HPDE6-E6E7 (cell line): ENCODE measurements around the gene KCNK4.

Source experiments
- DNase-seq: peaks from one replicate; pipeline ENCODE4 v3.0.0; 2011; ENCODE audit warnings: missing footprints; ENCODE audit errors: extremely low spot score

The KCNK4 gene

DNA sequence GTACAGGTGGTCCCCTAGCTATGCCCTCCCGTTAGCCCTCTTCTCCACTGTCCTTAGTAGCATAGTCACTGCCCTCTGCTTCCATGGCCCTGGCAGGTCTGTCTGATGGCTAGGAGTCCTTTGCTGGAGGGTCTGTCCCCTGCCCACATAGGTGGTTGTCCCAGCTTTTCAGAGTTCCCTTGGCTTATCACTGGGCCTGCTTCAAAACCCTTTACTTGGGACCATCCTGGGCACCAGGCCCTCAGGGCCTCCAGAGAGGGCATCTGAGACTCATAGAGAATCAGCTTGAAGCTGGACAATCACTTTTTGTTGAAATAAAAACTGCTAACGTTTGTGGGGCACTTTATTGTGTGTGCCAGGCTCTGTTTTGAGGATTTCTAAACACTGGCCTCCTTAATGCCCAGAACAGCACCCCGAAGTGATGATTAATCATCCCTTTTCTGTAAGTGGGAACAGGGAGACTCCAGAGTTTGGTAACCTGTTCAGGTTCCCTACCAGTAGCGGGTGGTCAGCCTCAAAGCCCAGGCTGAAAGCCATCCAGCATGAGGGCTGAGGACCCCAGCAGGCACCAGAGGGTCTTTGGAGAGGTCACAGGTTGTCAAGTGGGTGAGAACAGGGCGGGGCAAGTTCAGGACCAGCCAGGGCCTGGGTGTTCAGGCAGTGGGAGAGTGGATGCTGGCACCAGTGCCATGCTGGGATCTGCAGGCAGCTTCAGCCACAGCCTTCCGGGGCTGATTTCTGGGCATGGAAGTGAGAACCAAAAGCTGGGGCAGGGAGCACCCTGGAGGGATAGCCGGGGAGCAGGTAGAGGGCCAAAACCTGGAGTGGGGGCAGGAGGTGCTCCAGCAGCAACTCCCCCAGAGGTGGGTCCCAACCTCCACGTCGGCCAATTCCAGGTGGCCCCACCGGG is 495 bp upstream of the KCNK4 start:
- DNase-seq = no peak

DNA sequence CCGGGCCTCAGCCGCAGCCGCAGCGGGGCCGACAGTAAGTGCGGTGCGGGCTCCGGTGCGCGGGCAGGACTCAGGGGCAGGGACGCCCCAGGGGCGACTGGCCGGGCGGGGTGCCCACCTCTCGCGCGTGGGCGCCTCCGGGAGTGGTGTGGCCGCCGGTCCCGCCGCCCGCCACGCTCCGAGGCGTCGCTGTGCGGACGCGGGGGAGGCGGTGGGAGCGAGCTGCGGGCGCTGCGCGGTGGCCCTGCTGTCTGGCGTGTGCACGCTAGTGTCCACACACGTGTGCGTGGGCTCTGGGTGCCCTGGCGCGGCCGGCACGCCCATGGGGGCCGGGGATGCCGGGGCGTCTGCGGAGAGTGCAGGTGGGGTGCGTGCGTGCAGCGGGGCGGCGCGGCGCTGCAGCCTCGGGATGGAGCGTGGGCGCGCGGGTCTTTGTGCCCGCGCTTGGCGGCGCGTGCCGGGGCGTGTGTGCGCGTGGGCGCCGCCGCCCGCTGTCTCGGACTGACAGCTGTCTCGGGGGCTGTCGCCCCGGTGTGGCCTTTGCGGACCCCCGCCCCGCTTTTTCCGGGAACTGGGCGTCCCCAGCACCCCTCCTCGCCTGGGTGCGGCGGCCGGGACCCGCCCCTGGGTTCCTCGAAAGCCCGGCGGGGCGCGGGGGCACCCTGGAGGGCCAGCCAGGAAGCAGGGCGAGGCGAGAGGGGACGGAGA is 804 bp downstream of the KCNK4 start:
- no peak for DNase-seq

DNA sequence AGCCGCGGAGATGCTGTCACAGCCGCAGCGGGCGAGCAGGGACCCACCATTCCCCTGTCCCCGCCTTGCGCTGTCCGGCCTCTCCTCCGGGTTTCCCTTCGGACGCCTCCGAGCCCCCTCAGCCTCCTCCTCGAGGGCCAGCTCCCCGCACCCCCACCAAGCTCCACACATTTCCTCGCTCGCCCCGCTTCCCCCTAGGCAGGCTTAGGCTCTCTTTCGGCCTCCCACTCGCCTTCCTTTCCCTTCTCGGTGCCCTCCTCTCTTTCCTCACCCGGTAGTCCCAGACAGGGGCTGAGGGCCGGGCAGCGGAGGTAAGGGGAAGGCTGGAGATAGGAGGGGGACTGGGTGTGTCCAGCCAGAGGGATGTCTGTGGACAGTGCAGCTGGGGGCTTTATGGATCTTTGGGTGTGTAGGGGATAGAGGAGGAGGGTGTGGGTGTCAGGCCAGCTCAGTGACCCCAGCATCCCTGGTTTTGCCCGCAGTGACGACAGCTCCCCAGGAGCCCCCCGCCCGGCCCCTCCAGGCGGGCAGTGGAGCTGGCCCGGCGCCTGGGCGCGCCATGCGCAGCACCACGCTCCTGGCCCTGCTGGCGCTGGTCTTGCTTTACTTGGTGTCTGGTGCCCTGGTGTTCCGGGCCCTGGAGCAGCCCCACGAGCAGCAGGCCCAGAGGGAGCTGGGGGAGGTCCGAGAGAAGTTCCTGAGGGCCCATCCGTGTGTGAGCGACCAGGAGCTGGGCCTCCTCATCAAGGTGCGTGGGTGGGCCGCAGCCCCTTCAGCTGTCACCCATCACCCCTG is 1.6 kb downstream of the KCNK4 start:
- DNase-seq = no peak

DNA sequence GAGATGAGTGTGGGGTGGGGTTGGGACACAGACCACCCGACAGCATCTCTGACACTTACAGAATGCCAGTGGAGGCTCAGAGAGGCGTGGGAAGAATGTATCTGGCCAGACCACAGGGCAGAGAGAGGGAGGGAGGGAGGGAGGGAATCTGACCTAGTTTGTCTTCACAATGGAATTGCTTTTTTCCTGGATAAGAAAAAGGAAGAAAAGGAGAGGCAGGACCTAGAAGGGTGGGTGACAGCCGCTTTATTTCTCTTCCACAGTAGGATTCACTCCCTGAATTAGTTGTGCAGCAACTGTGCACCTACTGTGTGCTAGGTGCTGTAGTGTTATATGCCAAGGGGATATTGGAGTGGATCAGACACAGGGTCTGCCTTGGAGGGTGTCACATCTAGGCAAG is 3.7 kb downstream of the KCNK4 start:
- no peak for DNase-seq

DNA sequence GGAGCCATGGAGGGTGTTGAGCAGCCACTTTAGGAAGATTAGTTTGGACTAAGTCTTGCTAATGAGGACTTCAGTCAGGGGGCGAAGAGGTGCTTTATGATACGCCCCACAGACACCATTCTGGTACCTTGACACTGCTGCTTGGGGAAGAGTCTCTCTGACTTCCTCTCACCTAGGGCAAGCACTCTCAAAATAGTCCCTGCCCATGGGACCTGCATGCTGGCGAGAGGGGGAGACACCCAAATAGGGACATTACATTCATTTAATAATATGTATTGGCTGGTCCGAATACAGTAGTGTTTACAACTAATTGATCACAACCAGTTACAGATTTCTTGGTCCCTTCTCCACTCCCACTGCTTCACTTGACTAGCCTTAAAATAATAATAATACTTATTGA is 4.7 kb downstream of the KCNK4 start:
- DNase-seq = no peak

DNA sequence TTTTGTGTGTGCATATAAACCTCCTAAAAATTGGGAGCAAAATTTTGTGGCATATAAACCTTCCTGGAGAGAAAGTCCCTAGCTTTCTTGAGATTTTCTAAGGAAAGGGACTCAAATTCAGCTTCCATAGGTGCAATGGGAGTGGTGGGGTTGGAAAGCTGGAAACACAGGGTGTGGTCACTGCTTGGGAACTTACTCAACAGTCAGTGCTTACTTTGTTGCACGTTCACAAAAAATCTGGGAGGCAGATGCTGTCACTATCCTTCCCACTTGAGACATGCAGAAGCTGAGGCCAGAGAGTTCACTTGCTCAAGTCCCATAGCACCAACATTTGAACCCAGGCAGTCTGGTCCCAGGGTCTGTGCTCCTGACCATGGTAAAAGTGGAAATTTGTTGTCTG is 5.1 kb downstream of the KCNK4 start:
- no peak for DNase-seq

DNA sequence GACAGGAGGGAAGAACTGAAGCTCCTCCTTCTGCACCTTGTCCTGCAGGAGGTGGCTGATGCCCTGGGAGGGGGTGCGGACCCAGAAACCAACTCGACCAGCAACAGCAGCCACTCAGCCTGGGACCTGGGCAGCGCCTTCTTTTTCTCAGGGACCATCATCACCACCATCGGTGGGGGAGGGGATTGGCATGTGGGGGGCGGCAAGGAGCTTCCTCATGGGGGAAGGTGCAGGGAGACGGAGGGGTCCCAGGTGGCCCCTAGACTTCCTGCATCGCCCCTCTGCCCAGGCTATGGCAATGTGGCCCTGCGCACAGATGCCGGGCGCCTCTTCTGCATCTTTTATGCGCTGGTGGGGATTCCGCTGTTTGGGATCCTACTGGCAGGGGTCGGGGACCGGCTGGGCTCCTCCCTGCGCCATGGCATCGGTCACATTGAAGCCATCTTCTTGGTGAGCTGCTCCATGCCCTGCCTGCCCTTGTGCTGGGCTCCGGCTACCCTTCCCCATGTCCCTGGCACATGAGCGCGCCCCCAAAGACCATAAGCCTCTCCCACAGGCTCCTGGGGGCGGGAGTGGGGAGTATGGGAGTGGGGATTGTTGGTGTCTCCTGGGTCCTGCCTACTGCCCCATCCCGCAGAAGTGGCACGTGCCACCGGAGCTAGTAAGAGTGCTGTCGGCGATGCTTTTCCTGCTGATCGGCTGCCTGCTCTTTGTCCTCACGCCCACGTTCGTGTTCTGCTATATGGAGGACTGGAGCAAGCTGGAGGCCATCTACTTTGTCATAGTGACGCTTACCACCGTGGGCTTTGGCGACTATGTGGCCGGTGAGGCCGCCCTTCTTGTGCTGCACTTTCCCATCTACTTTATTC is 6.0 kb downstream of the KCNK4 start:
- no peak for DNase-seq

DNA sequence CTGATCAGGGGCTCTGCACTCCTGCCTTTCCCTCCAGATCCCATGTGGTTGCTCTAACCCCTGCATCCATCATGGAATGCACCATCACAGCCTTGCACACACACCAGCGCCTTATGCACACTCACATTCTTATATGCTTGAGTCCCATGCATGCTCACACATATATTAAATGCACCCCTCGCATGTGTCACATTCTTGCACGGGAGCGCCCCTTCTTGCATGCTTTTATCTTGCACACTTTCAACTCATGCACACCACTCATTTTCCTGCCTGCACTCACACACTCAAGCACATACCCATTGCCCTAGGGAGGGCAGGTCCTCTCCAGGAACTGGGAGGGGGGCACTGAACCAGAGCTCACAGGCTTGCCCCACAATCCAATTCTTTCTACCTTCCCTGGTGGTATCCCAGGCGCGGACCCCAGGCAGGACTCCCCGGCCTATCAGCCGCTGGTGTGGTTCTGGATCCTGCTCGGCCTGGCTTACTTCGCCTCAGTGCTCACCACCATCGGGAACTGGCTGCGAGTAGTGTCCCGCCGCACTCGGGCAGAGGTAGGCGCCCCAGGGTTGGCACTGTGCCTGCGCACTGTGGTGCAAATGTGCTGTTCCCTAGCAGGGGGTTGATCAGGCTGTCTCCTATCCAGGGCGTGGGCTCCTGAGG is 6.7 kb downstream of the KCNK4 start:
- DNase-seq = no peak

DNA sequence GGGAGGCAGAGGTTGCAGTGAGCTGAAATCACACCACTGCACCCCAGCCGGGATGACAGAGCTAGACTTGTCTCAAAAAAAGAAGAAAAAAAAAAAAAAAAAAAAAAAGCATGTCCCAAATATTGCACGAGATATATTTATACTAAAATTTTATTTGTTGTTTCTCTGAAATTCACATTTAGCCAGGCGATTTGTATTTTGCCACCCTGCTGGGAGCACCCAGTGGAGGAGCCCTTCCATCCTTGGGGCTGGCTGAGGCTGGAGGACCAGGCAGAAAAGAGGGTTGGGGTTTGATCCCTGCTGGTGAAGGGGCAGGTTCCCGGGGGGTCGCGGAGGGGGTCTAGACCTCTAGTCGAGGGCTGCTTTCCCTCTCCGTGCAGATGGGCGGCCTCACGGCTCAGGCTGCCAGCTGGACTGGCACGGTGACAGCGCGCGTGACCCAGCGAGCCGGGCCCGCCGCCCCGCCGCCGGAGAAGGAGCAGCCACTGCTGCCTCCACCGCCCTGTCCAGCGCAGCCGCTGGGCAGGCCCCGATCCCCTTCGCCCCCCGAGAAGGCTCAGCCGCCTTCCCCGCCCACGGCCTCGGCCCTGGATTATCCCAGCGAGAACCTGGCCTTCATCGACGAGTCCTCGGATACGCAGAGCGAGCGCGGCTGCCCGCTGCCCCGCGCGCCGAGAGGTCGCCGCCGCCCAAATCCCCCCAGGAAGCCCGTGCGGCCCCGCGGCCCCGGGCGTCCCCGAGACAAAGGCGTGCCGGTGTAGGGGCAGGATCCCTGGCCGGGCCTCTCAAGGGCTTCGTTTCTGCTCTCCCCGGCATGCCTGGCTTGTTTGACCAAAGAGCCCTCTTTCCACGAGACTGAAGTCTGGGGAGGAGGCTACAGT is 8.1 kb downstream of the KCNK4 start:
- no peak for DNase-seq

DNA sequence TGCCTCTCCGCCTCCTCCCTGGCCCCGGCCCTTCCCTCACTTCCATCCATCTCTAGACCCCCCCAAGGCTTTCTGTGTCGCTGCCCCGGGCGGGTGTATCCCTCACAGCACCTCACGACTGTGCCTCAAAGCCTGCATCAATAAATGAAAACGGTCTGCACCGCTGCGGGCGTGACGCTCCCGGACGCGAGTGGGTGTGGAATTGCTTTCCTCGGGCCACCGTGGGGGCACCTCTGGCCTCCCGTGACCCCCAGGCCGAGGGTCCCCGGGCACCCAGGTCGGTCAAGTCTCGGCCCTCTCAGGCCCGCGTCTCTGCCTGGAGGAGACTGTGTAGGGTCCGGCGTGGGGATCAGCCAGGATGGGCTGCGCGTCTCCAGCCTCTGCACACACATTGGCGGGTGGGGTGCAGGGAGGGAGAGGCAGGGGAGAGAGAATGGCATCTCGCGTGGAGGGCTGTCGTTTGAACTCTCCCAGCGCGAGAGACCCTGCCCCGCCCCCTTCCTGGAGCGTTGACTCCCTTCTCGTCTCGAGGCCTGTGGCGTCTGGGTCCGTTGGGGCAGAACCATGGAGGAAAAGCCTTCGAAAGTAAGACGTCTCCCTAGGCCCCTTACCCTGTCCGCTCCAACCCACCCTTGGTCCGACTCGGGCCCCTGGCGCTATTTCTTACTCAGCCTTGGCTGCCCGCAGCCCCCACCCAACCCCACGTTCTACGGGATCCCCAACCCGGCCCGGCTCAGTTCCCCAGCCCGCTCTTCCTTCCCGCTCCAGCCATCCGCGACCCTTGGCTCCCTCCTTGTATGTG is 8.9 kb downstream of the KCNK4 start, which contains the start of gene CATSPERZ:
CATSPERZ (plus strand) TSS at position 512 of the 802 bp plus-strand sequence; CDS start at position 565, 53 bp downstream.
- no peak for DNase-seq

DNA sequence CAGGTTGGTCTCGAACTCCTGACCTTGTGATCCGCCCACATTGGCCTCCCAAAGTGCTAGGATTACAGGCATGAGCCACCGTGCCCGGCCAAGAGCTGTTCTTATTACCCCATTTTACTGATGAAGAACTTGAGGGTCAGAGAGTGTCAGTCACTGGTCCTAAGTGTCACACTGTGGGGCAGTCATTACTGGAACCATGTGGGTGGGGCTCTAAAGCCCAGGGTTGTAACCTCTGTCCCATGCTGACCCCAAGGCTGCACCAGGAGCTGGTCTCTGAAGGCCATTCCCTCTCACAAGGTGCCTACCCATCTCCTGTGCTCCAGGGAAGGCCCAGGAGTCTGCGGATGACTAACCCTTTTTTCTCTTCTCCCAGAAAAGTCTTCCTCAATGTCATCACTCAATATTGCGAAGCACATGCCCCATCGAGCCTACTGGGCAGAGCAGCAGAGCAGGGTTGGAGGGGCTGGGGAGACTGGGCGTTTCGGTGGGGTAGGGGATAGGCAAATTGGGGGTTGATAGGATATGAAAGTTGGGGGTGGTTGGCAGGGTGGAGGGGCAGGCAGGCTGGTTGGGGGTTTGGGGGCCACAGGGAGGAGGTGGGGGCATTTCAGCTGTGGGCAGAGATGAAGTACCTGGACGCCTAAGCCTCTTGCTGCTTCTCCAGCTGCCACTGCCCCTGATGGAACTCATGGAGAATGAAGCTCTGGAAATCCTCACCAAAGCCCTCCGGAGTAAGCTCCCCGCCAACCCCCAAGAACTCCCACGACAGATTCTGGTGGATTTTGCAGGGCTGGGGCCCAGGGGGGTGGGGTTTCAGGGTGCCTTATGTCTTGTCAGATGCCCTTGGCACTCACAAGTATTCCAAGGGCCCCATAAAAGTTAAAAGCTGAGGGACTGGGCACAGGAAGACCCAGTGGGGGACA is 12.3 kb downstream of the KCNK4 start:
- DNase-seq = no peak

DNA sequence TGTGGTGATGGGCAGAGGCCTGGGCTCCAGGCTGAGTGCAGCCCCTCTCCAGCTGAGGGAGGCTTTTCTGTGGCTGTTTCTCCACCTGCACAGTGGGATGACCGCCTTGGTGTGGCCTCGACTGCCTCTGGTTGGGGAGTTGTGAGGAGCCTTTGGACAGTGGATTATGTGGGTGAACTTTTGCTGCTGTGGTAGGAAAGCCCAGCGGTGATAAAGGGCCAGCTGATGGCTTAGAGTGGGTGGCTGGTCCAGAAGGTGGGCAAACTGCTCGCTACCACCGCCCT is 12.9 kb downstream of the KCNK4 start:
- no peak for DNase-seq

DNA sequence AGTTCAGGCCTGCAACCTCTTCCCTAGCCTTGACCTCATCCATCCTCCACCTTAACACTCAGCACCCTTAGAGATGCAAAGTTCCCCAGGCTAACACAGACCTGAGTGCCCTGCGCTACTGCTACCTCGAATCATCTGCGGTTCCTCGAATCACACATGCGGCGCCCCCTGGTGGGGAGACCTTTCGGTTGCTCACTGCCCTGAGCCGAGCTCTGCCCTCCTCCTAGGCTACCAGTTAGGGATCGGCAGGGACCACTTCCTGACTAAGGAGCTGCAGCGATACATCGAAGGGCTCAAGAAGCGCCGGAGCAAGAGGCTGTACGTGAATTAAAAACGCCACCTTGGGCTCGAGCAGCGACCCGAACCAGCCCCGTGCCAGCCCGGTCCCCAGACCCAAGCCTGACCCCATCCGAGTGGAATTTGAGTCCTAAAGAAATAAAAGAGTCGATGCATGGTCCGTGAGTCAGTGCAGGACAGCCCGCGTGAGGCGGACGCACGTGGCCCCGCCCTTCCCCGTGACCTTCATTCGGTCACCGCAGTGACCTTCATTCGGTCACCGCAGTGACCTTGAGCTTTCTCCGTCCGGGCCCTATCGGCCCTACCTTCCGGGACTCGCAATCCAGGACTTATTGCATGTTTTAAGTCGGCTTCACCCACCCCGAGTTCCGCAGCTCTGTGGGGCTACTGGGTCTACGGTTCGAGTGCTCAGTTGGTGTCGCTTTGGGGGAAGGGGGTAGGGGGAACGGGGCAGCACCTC is 13.4 kb downstream of the KCNK4 start:
- DNase-seq = no peak

DNA sequence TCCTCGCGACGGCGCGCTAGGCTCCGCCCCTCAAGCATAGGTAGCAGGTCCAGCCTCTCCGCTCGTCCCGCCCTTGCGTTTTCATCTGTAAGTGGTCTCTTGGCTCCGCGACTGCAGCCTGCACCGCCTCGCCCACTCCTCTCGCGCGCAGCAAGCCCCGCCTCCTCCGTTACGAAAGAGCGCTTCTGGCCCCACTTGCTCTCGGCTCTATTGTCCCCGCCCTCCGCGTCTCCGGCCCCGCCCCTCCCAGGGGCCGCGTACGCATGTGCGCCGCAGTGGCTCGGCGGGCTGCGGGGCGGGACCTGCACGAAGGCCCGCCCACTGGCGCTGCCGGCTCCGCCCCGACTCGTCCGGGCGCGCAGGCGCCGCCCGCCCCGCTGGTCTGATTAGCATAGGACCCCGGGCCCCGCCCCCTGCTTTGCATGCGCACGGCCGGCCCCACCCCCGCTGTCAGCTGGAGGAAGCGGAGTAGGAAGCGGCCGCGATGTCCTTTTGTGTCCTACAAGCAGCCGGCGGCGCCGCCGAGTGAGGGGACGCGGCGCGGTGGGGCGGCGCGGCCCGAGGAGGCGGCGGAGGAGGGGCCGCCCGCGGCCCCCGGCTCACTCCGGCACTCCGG is 14.1 kb downstream of the KCNK4 start, which contains the start of gene ESRRA:
ESRRA (plus strand) TSS at position 450 of the 616 bp plus-strand sequence. CDS start 1,656 bp downstream, outside the sequence.
- DNase-seq = peak; percentile 92

DNA sequence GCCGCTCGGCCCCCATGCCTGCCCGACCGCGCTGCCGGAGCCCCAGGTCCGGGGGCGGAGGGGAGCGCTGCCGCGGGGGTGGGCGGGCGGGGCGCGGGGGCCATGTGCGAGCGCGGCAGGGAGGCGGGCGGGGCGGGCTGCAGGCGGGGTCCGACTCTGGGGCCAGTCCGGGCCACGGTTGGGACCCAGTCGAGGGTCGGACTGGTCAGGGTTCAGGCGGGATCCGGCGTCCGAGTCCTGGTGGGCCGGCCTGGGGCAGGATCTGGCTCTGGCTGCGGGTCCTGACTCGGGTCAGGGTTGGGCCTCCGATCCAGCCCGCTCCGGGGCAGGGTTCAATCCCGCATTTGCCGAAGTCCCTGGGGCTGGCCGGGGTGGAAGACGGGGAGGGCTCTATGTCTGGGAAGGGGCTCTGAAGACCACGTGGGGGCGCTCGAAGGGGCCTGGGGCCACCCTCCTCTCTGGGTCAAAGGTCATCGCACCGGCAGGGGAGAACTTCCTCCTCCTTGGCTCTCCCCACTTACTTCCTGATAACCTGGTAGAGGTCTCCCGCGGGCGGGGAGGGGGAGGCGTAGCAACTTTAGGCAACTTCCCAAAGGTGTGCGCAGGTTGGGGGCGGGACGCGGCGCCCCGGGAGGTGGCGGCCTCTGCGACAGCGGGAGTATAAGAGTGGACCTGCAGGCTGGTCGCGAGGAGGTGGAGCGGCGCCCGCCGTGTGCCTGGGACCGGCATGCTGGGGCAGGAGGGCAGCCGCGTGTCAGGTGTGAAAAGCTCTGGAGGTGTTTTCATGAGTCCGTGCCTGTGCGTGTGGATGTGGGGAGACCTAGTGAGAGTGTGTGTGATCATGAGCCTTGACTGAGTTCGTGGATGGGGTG is 14.8 kb downstream of the KCNK4 start:
- no peak for DNase-seq

DNA sequence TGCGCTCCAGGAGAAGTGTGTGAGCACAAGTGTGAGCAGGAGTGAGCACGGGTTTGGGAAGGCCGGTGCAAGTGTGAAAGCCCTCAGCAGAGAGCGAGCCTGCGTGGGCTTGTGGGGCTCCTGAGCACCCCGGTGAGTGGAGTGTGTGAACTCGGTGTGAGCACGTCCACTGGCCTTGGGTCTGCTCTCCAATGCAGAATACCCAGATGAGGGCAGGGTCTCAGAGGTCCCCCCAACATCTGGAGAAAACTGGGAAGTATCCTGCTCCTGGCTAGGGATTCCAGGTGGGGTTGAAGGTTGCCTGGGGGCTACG is 15.4 kb downstream of the KCNK4 start:
- DNase-seq = no peak
